ENCODE data around the gene NOP14.

The NOP14 gene

GRCh38 chr4:2931512-2932301 is 31.5 kb downstream of the NOP14 start:
- TF ChIP-seq CTCF (IDR thresholded peaks at IDR 0.05; ENCODE audit: insufficient read depth, missing control alignments) = no peak
- FAIRE-seq = no peak
- no peak for DNase-seq (ENCODE audit: insufficient read length, low spot score)

- FAIRE-seq (no peak), DNase-seq (ENCODE audit: insufficient read length, low spot score) (no peak)
- no peak for TF ChIP-seq CTCF (IDR thresholded peaks at IDR 0.05; ENCODE audit: insufficient read depth, missing control alignments)
Measured at GRCh38 chr4:2930758-2931511, 32.3 kb downstream of the NOP14 start.

- TF ChIP-seq CTCF (IDR thresholded peaks at IDR 0.05; ENCODE audit: insufficient read depth, missing control alignments) = no peak
- DNase-seq (ENCODE audit: insufficient read length, low spot score) = no peak
- FAIRE-seq = no peak
Measured at GRCh38 chr4:2930135-2930757, 33.0 kb downstream of the NOP14 start.

DNA sequence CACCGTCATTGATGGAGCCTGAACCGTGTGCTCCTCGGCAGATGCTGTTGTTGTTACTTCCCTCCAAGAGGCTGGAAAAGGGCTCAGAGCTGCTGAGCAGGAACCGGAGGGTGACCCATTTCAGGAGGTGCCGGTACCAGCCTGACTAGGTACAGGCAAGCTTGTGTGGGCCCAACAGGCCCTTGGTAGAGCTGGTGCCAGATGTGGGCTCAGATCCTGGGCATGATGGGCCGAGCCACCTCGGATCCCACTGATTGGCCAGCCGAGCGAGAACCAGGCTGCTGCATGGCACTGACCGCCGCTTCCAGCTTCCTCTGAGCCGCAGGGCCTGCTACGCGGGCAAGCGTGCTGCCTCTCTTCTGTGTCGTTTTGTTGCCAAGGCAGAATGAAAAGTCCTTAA is 33.7 kb downstream of the NOP14 start:
- DNase-seq (ENCODE audit: insufficient read length, low spot score) (no peak), FAIRE-seq (no peak)
- no peak for TF ChIP-seq CTCF (IDR thresholded peaks at IDR 0.05; ENCODE audit: insufficient read depth, missing control alignments)

DNA sequence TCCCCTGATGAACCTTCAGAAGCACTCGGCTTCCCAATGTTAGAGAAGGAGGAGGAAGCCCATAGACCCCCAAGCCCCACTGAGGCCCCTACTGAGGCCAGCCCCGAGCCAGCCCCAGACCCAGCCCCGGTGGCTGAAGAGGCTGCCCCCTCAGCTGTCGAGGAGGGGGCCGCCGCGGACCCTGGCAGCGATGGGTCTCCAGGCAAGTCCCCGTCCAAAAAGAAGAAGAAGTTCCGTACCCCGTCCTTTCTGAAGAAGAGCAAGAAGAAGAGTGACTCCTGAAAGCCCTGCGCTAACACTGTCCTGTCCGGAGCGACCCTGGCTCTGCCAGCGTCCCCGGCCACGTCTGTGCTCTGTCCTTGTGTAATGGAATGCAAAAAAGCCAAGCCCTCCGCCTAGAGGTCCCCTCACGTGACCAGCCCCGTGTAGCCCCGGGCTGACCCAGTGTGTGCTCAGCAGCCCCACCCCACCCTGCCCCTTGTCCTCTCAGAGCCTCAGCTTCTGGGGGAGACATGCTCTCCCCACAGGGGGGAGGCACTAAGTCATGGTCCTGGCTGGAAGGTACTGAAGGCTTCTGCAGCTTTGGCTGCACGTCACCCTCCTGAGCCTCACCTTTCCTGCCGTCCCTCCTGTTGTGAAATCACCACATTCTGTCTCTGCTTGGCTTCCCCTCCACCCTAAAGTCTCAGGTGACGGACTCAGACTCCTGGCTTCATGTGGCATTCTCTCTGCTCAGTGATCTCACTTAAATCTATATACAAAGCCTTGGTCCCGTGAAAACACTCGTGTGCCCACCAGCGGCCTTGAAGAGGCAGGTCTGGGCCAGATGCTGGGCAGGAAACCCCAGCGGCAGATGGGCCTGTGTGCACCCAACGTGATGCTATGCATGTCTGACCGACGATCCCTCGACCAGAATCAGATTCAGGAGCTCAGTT is 34.7 kb downstream of the NOP14 start:
- no peak for TF ChIP-seq CTCF (IDR thresholded peaks at IDR 0.05; ENCODE audit: insufficient read depth, missing control alignments)
- FAIRE-seq = no peak
- no peak for DNase-seq (ENCODE audit: insufficient read length, low spot score)

DNA sequence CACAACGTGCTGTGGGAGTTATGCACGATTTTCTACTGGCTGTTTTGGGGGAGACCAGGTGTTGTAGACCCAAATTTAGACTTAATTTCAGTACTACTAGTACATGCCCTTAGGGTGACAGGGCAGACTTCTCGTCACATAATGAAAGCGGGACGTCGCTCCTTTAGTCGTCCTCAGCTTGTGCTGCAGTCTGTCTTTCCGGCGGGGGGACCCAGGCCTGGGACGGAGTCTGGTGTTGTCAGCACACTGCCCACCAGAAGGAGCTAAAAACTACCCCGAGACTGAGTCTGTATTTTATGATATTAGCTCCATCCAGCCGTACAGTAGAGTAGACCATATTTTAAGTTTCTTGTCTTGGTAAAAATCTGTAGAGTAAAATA is 35.5 kb downstream of the NOP14 start:
- no peak for FAIRE-seq

More for the DNA sequence above, 35.5 kb downstream of the NOP14 start:
- TF ChIP-seq CTCF (IDR thresholded peaks at IDR 0.05; ENCODE audit: insufficient read depth, missing control alignments) = no peak
- no peak for DNase-seq (ENCODE audit: insufficient read length, low spot score)

Data from D721Med (cell line).